ENCODE data around the gene HUNK.

The HUNK gene

DNA sequence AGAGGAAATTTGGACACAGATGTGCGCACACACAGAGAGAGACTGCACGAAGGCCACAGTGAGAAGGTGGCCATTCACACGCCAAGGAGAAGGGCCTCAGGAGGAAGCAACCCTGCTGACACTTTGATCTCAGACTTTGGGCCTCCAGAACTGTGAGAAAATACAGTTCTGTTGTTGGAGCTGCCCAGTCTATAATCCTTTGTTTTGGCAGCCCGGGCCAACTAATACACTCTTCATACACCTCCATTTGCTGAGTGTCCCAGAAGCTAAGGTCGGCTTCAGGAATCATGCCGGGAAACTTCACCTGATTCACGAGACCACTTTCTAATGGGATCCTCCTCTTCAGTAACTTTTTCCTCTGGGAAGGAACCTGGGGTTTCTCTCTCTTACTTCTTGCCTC is 23.2 kb downstream of the HUNK start:
- no peak for DNase-seq (ENCODE audit: low spot score)

DNA sequence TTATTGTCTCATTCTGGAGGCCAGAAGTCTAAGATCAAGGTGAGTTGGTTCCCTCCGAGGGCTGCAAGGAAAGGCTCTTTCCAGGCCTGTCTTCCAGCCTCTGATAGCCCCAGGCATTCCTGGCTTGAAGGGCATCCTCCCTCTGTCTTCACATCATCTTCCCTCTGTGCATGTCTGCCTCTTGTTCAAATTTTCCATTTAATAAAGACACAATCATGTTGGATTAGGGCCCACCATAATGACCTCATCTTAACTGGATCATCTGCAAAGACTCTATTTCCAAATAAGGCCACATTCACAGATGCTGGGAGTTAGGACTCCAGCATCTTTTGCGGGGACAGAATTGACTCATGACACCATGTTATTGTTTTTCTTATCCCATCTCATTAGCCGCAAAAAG is 24.5 kb downstream of the HUNK start:
- no peak for DNase-seq (ENCODE audit: low spot score)

DNA sequence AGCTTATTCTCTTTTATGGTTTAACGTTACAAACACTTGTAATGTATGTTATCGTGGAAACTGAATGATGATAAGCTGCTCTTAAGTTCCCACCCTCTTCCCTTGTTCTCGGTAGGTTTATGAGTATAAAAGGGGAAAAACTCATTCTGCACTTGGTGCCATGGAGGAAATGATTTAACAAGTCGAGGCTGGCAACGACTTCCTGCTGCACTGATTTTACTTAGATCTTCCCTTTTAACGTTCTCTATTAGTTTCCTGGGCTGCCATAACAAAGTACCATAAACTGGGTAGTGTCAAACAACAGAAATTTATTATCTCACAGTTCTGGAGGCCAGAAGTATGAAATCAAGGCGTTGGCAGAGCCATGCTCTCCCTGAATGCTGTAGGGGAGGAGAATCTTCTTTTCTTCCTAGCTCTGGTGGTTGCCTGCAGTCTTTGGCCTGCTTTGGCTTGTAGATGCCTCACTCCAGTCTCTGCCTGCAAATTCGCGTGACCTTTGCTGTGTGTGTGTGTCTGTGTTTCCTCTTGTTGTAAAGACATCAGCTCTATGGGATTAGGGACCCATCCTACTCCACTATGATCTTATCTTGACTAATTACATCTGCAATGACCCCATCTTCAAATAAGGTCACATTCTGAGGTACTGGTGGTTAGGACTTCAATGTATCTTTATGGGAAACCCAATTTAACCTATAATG is 26.3 kb downstream of the HUNK start:
- no peak for DNase-seq (ENCODE audit: low spot score)

DNA sequence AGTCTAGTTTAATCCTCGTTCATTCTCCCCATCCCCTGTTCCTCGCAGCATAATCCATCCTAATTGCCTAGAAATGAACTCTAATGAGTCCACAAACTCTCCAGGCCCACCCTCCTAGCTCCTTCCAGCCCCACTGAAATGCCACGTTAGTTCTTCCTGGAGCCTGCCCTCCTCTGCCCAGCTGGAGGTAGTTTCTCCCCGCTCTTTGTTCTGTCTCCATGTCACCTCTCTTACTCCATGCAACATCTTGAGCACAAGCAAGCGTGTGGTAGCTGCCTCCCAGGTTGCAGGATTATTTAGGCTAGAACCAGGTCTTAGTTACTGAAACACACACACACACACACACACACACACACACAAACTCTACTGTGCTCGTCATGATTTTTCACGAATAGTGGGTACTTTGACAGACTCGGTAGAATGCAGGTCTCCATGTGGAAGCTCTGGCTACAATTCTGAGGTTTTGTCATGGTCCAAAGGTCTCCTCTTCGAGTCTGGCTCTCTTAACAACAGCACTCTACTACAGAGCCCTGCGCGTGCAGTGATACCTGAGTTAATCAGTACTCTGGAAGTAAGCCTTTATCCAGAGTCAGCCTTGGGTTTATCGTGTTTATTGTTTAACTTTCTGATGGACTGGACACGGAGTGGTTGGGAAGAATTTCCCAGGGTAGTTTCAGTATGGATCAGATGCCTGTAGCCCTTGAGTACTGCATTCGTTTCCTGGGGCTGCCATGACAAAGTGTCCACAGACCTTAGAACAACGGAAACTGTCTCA is 27.5 kb downstream of the HUNK start:
- DNase-seq (ENCODE audit: low spot score) = no peak

DNA sequence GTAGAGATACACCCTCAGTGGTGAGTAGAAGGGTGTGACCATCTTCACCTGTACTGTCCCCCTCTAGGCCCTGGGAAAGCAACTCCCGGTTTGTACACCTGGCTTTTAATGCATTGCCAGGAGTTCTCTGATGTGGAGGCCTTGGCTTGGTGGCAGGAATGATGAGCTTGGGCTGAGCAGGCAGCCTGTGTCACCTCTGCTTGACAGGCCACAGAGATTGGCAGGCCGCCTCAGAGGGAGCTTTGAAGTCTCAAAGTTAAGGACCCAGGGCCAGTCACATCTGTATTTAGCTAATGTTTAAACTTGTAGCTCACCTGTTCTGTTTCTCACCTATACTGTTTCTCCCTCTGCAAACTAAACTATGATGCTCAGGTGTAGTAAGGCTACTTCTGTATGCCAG is 28.5 kb downstream of the HUNK start:
- DNase-seq (ENCODE audit: low spot score) = no peak

DNA sequence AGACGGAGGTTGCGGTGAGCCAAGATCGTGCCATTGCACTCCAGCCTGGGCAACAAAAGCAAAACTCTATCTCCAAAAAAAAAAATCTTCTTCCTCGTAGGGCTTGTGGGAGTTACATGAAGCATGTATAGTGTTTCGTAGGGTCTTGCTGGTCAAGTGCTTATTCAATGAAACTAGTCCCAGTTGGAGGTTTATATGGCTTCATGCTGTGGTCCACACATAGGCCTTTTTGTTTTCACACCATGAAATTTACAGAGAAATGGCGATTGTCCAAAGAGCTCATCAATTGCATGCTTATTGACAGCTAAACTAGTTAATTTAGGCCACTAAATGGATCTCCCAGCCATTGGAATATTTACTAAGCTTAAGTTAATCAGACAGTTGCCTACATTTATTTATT is 29.6 kb downstream of the HUNK start:
- DNase-seq (ENCODE audit: low spot score) = no peak

DNA sequence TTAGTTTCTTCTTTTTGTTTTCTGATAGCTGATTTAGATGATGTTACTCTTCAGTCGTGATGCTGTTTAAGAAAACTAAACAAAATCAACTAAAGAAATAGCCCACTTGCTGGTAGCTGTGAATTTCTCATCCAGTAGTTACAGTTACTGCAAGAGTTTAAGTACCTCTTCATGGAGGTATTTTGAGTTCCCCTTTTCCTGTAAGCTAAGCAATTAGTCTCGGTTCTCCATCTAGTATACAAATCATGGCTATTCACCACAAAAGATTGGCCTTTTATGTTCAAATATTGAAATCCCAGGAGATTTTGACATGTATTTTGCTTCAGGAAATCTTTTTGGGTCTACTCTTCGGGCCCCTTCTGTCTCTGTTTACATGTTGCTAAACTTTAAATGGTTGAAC is 31.1 kb downstream of the HUNK start:
- DNase-seq (ENCODE audit: low spot score) = no peak

DNA sequence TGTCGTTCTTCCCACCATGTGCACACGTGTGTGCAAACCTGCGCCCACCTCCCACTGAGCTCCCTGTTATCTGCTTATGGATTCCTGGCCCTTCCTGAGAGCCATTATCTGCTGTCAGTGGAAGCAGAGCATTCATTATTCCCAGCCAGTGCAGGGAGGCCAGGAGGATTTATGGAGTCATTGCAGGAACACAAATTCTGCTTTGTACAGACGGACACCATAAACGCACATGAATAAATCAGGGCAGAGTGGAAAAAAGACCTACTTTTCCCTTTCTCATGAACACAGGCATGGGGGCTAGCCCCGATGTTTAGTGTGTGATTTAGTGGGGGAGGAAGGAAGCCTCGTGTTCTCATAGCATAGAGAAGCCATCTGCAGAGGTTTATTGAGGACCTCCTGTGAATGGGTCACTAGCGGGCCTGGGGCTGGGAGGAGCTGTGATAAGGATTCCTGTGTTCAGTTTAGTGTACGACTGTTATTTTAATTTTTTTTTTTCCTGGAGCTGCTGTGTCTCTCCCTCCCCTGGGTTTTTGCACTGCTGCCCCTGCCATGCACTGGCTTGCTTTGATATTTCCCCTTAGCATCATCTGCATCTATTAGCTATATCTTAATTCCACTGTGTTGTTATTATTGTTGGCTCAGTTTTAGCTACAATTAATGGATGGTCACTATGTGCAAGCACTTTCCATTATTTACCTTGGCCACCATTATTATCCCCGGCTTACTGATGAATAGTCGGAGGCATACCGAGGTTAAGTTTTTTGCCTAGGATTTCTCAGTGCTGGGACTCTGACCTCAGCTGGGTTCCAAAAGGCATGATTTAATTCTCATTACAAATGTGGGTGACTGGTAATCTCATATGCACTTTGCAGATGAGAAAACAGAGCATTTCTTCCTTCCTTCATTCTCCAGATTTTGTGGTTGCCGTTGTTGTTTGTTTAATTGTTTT is 33.0 kb downstream of the HUNK start:
- DNase-seq (ENCODE audit: low spot score) = no peak

DNA sequence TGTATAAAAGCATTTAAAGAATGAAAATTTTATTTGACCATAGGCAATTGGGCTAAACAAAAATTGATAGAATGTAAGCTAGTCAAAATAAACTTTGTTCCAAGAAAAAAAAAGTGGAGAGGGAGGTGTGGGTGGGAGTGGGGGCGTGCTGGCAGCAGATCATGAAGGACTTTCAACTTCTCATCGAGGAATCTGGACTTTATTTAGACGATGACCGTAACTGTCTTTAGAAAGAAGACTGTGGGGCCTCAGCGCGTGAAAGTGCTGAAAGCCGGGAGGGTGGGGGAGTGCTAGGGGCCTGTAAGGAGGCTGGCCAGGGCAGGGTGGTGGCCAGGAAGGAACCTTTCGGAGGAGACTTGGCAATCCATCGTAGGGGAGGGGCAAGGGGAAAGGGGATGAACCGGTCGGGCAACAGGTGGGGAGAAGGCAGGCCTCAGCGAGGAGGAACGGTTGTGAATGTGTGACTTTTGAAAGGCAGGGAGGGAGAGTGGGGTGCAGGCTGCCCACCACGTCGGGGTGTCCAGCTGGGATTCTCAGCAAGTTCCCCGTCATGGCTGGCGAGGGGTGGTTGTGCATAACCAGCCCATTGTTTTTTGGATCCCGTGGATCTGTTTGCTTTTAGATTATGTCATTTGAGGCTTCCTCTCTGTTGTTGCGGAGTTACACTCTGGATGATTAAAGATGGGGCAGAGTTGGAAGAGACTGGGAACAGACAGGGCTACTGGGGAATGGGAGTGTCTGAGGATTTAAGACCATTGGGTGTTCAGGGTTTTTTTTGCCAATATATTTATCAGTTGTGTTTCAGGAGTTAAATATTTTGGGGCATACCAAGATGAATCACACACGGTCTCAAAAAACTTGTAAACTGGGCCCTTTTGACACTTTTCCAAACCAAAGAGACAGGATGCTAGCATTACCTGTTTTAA is 35.5 kb downstream of the HUNK start:
- DNase-seq (ENCODE audit: low spot score) = no peak

DNA sequence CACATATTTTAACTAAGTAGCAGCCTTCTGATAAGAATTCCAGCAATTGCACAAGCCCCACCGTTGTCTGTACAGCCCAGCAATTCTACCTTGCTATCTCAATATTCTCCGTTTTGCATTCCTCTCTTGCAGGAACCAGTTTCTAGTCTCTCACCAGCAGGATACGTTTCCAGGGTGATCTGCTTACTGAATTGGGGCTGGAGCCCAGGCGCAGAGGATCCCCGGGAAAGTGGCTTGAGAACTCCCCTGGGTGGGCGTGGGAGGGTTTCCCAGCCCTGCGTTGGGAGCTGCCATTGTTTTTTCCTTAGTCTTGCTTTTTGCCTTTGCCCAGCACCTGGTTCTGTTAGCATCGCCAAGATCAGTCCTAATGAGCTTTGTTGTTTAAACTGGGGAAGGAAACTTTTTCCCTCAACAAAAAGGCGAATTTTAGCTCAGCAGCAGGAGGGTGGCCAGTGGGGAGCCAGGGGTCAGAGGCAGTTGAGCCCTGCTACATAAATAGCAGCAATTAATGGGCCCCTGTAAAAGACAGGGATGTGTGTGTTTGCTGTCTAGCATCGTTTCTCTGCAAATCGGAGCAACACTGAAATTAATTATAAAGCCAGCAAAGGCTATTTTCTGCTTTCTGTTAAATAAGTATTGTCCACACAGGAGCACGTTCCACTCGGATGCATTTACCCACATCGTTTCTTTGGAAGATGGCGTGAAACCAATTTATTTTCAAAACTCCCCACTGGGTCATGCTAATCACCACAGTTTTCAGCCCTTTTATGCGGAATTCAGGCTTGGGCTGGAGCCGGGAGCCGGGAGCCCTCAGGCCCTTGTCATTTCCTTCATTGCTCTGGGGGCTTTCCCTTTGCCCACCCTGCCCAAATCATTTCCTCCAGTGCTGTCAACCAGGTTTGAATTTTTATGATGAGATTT is 36.6 kb downstream of the HUNK start:
- DNase-seq (ENCODE audit: low spot score) = no peak

DNA sequence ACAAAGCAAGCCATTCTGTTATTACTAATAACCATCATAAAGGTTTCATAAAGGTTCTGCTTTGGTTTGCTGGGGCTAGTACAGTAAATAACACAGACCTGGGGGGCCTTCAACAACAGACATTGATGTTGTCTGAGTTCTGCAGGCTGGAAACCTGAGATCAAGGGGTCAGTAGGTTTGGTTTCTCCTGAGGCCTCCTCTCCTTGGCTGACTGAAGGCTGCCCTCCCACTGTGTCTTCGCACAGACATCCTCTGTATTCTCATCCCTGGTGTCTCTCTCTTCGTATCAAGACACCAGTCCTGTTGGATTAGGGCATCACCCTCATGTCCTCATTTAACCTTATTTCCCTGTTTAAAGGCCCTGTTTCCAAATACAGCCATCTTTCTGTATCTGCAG is 37.3 kb downstream of the HUNK start:
- DNase-seq (ENCODE audit: low spot score) = no peak

DNA sequence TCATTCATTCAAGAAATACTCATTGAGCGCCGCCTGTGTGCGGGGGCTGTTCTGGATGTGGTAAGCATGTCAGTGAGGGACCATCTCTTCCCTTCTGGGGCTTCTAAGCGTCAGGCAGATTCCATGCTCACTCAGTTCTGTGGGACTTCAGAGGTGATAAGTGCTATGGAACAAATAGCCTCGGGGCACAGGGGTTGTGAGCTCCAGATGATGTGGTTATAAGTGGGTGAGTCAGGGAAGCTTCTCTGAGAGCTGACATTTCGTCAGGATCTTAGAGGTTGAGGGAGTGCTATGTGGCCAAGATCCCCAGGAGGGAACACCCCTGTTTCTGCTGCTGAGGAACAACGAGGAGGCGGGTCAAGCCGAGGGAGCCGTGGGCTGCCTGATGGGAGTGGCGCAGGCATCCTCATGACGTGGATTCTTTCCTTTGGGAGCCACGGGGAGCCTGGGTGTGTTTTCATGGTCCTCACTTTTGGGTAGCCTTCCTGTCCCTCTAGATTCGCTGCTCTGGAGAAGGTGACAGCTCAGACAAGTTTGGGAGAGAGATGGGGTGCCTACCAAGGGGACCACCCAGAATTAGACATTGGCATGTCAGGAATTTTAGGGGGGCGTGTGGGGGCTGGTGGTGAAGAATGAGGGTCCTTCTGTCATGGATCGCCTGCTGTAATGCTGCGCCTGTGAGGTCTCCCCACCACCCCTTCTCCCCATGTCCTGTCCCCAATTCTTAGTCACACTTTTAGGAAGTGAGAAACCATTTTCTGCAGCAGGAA is 38.5 kb downstream of the HUNK start:
- DNase-seq (ENCODE audit: low spot score) = no peak

DNA sequence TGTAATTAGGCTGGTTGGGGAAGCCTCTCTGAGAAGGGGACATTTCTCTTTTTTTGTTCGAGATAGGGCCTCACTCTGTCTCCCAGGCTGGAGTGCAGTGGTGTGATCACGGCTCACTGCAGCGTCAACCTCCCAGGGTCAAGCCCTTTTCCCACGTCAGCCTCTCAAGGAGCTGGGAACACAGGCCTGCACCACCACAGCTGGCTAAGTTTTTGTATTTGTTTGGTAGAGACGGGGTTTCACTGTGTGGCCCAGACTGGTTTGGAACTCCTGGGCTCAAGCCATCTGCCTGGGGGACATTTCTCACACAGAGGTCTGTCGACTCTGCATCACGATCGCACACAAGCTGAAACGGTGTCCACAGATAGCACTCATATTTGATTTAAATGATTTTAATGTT is 39.7 kb downstream of the HUNK start:
- no peak for DNase-seq (ENCODE audit: low spot score)

DNA sequence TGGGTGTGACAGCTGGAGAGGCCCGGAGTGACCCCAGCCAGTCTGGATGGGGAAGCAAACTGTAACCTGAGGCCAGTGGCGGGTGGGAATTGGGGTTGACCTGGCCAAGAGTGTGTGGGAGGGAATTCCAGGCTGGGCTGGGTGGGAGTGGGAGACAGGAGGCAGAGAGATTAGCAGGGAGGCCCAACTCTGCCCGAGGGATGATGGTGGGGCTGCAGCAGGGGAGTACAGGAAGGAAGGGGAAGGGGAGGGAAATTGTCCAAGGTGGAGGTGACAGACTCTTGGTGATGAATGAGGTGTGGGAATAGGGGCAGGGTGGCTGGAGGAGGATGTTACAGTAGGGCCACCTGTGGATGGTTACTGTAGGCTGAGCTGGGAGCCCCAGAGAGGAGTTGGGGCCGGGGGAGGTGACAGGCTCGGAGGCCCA is 40.4 kb downstream of the HUNK start:
- DNase-seq (ENCODE audit: low spot score) = no peak

DNA sequence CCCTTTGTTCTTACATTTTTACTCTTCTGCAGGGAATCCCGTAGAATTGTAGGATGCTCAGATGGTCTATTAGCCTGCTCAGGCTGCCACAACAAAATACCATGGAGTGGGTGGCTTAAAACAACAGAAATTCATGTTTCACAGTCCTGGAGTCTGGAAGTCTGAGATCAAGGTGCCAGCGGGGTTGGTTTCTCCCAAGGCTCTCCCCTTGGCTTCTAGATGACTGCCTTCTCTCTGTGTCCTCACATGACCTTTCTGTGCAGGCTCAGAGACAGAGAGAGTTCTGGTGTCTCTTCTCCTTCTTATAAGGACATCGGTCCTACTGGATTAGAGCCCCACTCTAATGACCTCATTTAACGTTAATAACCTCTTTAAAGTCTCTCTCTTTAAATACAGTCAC is 41.7 kb downstream of the HUNK start:
- no peak for DNase-seq (ENCODE audit: low spot score)

DNA sequence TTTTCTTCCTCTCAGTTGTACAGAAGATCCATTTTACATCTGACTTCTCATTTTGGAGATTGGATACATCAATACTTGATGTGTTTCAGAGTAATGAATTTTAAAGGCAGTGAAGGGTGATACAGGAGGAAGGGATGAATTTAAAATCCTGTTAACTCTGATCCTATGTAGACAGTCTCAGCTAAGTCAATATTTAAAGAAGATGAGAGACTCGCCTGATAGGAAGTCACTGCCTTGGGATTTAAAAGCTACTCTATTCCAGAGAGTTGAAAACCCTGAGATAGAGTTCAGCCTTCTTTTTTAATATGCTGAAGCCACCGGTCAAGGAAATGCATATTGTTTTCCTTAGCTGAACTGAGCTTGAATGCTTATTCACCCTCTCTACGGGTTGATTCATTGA is 42.7 kb downstream of the HUNK start:
- no peak for DNase-seq (ENCODE audit: low spot score)

DNA sequence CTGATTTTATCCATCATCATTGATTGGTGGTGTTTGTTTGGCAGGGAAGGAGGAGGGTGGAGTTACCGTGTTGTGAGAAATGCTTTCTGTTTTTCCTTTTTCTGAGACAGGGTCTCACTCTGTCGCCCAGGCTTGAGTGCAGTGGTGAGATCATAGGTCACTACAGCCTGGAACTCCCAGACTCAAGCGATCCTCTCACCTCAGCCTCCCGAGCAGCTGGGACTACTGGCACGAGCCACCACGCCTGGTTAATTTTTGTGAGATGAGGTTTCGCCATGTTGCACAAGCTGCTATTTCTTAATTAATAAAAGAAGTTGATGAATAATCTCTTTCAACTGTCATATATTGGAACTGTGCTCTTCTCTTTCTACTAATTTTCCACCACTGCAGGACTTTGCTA is 44.3 kb downstream of the HUNK start:
- no peak for DNase-seq (ENCODE audit: low spot score)

DNA sequence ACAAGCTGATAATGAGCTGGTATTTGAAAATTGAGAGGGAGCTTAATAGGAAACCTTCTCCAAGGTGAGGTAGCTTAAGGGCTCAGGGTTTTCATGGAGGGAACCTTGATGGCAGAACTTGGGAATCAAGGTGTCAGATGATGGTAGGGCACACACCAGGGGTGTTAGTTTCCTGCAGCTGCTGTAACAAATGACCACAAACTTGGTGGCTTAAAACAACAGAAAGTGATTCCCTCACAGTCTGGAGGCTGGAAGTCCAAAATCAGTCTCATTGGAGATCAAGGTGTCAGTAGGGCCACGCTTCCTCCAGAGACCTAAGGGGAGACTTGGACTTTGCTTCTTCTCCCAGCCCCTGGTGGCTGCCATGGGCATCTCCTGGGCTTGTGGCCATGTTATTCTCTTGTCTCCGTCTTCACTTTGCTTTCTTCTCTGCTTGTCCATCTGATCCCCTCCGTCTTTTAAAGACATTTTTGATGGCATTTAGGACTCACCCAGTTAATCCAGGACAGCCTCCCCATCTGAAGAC is 45.5 kb downstream of the HUNK start:
- DNase-seq (ENCODE audit: low spot score) = no peak

DNA sequence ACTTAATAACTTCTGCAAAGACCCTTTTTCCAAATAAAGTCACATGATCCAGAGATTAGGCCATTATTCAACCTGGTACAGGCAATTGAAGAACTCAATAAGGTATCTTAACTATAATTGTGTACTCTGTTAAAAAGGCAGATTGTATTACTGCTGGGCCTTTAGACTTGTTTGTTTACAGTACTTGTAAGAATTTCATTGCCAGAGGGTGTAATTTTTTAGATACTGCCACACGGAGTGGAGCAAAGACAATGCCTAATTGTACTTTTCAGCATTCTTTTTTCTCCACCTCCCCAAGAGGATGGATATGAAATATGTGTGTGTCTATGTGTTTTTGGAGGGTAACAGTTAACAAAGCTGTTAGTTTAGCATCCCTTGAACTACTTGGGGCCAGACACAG is 47.5 kb downstream of the HUNK start:
- no peak for DNase-seq (ENCODE audit: low spot score)

DNA sequence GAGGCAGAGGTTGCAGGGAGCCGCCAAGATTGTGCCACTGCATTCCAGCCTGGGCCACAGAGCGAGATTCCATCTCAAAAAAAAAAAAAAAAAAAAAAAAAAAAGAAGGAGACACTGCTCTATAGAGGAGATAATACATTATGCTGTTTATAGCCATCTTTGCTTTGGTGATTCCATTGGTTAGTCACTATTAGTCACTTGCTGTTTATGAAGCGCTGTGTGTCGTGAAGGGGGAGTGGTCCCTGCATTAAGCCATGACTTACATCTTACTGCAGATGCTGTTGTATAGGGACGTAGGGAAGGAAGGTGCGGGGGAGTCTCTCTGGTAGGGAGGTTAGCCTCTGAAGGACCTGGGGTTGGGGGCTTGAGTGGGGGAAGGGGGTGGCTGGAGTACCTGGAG is 48.3 kb downstream of the HUNK start:
- no peak for DNase-seq (ENCODE audit: low spot score)
